NB4 (cell line): Measurements from ENCODE around the gene CFAP298.
"Not testable (repeated sequence)": the region's sequence is repeated elsewhere in the genome, so short reads cannot be mapped to it uniquely, and the experiment has no call there.

Experiments
- DNase-seq: peaks from one replicate; pipeline ENCODE4 v3.0.0; 2010; ENCODE audit warnings: low read depth
- H3K4me3 ChIP-seq: one replicate; pipeline ENCODE4 v1.5.1; 2011; ENCODE audit warnings: mild to moderate bottlenecking, low read depth, low read length, moderate library complexity
- MYC ChIP-seq: IDR thresholded peaks from 2 replicates; pipeline ENCODE4 v1.6.1; 2011; ENCODE audit warnings: low read depth, low read length
- POLR2A ChIP-seq: IDR thresholded peaks from 2 replicates; pipeline ENCODE4 v1.6.1; 2011; ENCODE audit warnings: mild to moderate bottlenecking; ENCODE audit not compliant: insufficient read length; ENCODE audit errors: extremely low read depth
- TF ChIP-seq, protein P1 (sequence below): IDR thresholded peaks from 2 replicates; pipeline ENCODE4 v1.6.1; 2011; ENCODE audit warnings: low read depth, low read length
- TF ChIP-seq, protein P2 (sequence below): IDR thresholded peaks from one replicate; pipeline ENCODE4 v1.5.1; 2012; ENCODE audit warnings: low read depth, low read length

Gene CFAP298

DNA sequence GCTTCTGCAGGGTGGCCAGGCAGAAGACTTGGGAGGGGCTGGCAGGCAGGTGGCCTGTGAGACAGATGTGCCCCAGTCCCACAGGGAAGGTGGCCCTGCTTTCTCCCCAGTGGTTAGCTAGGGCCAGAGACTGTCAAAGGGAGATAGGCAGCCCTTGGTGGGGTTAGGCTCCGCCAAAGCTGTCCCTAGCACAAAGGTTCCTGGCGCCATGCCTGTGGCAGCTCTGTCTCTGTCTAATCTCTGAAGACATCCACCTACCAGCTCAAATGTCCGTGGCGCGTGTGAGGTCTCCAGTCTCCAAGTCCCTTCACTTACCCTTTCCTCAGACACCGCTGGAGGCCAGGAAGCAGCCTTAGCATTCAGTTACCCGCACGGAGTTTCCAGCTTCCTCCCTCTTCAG, 44.6 kb downstream of the CFAP298 start:
- TF ChIP-seq POLR2A: no peak
- no peak for TF ChIP-seq MYC
- TF ChIP-seq, protein P1, sequence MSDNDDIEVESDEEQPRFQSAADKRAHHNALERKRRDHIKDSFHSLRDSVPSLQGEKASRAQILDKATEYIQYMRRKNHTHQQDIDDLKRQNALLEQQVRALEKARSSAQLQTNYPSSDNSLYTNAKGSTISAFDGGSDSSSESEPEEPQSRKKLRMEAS: no peak
- TF ChIP-seq, protein P2, sequence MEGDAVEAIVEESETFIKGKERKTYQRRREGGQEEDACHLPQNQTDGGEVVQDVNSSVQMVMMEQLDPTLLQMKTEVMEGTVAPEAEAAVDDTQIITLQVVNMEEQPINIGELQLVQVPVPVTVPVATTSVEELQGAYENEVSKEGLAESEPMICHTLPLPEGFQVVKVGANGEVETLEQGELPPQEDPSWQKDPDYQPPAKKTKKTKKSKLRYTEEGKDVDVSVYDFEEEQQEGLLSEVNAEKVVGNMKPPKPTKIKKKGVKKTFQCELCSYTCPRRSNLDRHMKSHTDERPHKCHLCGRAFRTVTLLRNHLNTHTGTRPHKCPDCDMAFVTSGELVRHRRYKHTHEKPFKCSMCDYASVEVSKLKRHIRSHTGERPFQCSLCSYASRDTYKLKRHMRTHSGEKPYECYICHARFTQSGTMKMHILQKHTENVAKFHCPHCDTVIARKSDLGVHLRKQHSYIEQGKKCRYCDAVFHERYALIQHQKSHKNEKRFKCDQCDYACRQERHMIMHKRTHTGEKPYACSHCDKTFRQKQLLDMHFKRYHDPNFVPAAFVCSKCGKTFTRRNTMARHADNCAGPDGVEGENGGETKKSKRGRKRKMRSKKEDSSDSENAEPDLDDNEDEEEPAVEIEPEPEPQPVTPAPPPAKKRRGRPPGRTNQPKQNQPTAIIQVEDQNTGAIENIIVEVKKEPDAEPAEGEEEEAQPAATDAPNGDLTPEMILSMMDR: no peak
- no peak overlapping the region for H3K4me3 ChIP-seq
- no peak for DNase-seq

DNA sequence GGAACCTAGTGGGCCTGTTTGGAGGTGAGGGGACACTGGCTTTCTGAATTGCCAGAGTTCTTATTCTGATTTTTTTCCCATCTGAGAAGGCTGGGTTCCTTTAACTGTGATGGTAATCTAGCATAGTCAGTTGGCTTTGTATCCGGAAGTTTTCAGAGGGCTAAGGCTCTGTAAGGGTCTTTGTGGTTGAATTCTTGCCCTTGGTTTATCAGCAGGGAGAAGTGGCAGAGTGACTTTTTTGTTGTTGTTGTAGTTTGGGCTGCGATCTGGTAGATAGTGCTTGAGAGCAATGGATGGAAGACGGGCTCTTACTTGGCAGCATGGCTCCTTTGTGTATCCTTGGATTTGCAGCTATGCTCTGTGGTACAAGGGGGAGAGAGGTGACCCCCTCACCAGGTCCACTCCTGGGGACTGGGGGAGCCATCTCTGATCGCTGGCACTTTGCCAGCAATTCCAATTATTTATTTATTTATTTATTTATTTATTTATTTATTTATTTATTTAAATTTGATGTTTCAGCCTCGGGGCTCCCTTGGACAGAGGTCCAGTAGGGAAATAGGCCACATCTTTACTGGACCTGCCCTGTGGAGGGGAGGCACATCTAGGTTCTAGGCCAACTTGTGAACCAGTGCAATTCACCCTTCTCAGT, 45.3 kb downstream of the CFAP298 start:
- no peak overlapping the region for H3K4me3 ChIP-seq
- DNase-seq: no peak
- no peak for TF ChIP-seq MYC
- TF ChIP-seq, protein P1: no peak
- TF ChIP-seq POLR2A: no peak
- TF ChIP-seq, protein P2: no peak

DNA sequence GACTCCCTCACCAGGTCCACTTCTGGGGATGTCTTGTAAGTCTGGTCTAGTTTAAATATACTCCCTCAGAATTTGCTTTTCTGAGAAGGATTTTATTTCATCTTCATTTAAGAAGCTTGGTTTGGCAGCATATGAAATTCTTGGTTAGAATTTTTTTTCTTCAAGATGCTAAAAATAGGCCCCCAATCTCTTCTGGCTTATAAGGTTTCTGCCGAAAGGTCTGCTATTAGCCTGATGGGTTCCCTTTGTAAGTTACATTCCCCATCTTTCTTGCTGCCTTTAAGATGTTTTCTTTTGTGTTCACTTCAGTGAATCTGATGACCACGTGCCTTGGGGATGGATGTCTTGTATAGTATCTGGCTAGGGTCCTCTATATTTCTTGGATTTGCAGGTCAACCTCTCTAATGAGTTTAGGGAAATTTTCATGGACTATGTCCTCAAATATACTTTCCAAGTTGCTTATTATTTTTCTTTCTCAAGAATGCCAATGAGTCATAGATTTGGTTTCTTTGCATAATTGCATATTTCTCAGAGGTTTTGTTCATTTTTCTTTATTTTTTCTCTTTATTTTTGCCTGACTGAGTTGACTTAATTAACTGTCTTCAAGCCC, 46.2 kb downstream of the CFAP298 start:
- H3K4me3 ChIP-seq: no peak overlapping the region
- TF ChIP-seq, protein P1: no peak
- TF ChIP-seq MYC (no peak), POLR2A (no peak)
- TF ChIP-seq, protein P2: no peak
- DNase-seq: no peak

DNA sequence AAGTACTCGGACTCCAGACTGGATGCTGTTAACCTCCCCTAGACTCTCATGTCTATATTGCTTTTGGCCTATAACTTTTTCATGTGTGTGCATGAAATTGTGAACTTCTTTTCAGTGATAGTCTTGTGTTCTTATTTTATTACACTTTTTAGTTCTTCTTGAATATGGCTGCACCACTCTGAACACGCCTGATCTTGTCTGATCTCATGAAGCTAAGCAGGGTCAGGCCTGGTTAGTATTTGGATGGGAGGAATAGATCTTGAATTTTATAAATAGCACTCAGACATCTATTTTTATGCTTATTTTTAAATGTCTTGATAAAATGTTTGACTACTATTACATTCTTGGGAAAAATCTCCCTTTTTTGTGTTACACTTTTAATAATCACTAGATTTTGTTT, 49.3 kb downstream of the CFAP298 start:
- H3K4me3 ChIP-seq: no peak overlapping the region
- TF ChIP-seq MYC (no peak), POLR2A (no peak)
- TF ChIP-seq, protein P2: no peak
- TF ChIP-seq, protein P1: no peak

DNA sequence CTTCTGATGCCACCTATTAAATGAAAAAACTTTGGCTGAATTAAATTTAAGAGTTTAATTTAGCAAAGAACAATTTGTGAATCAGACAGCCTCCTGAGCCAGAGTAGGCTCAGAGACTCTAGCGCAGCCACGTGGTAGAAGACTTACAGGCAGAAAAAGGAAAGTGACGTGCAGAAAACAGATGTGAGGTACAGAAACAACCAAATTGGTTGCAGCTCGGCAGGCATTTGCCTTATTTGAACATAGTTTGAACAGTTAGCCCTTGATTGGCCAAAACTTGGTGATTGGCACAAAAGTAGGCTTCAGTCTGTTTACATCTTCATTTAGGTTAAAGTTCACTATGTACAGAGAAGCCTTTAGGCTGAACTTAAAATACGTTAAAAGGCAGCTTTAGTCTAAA, 49.8 kb downstream of the CFAP298 start:
- H3K4me3 ChIP-seq: no peak overlapping the region
- TF ChIP-seq, protein P1: no peak
- no peak for TF ChIP-seq POLR2A
- TF ChIP-seq, protein P2: no peak
- DNase-seq: no peak

More for the DNA sequence above, 49.3 kb downstream of the CFAP298 start:
- no peak for DNase-seq

DNA sequence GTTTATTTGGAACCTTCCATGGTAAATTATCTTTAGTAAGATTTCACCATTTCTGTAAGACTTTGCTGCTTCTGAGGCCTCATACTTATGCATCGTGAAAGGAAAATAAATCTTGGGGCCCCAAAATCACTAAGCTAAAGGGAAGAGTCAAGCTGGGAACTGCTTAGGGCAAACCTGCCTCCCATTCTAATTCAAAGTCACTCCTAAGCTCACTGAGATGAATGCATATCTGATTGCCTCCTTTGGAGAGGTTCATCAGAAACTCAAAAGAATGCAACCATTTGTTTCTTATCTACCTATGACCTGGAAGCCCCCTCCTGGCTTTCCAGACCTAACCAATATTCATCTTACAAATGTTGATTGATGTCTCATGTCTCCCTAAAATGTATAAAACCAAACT, 50.7 kb downstream of the CFAP298 start:
- not testable (repeated sequence) for DNase-seq, H3K4me3 ChIP-seq
